ENCODE measurements around the gene CACNG3.

CACNG3 gene

GRCh38 chr16:24318680-24319079, 62.5 kb downstream of the CACNG3 start:
- no peak for TF ChIP-seq CTCF (conservative IDR thresholded peaks at IDR 0.05)
- no peak overlapping the region for H3K27ac ChIP-seq

DNA sequence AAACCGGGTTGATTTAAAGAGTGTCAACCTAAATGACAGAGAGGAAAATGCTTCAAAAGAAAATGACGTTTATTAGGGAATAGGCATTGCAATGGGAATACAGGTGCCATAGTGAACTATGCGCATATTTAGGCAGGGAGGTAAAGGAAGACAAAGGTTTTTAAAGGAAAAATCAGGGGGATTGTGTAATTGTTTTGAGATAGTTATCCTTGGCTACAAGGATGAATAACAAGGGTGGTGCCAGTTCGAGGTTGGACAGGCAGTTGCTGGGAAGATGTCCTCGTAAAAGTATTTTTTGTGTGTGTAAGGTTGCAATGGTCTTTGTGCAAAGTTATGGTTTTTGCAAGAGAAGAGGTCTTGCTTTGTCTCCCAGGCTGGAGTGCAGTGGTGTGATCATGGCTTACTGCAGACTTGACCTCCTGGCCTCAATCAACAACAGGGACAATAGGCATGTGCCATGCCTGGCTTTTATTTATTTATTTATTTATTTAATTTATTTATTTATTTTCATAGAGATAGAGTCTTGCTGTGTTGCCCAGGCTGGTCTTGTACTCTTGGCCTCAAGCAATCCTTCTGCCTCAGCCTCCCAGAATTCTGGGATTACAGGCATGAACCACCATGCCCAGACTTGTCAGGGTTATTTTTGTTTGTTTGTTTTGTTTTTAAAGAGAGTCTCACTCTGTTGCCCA, 63.1 kb downstream of the CACNG3 start:
- no peak for TF ChIP-seq CTCF (conservative IDR thresholded peaks at IDR 0.05)
- H3K27ac ChIP-seq = no peak overlapping the region

DNA sequence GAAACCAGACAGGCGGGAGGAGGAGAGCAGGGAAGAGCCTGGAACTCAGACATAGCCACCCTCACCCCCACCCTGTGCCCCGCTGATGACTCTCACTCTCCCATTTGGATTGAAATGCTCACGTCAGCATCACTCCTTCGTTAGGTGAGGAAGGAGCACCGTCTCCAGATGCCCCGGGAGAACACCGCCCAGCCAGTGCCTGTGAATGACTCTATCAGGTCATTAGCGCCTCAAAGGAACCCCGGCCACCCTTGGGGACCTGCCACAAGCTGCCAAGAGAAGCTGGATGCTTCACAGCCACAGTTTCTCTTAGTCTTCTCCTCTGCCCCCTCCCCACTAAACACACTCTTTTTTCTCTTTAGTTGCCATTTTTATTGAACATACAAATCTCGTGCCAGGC, 66.0 kb downstream of the CACNG3 start:
- TF ChIP-seq CTCF (conservative IDR thresholded peaks at IDR 0.05) = no peak

DNA sequence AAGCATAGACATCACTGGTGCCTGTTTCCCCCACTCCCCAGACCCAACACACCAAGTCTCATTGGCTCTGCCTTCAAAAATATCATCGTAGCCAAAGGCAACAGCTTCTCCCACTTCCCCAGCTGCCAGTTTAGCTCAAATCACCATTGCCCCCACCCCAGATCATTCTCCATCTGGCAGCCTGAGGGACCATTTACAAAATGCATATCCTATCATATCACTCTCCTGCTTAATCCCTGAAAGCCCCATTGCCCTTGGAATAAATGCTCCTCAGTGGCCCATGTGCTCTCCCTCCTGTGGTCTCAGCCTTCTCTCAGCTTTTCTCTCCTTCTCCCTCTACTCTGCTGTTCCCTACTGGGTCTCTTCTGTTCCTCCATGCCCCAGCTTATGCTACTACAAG, 68.3 kb downstream of the CACNG3 start:
- H3K27ac ChIP-seq = no peak overlapping the region
- no peak for TF ChIP-seq CTCF (conservative IDR thresholded peaks at IDR 0.05)

More for the DNA sequence above, 66.0 kb downstream of the CACNG3 start:
- H3K27ac ChIP-seq = no peak overlapping the region

- no peak for TF ChIP-seq CTCF (conservative IDR thresholded peaks at IDR 0.05)
These were observed 72.8 kb downstream of the CACNG3 start for GRCh38 chr16:24328835-24329452.

DNA sequence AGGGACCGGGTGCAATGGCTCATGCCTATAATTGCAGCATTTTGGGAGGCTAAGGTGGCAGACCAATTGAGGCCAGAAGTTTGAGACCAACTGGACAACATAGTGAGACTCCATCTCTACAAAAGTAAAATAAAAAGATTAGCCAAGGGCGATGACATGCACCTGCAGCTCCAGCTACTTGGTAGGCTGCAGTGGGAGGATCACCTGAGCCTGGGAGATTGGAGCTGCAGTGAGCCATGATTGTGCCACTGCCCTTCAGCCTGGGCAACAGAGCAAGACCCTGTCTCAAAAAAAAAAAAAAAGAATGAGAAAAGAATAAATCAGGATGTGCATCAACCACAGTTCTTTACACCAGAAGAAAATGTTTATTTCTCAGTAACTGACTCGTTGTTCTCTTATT, 76.0 kb downstream of the CACNG3 start:
- no peak overlapping the region for H3K27ac ChIP-seq
- no peak for TF ChIP-seq CTCF (conservative IDR thresholded peaks at IDR 0.05)

More at GRCh38 chr16:24328835-24329452, 72.8 kb downstream of the CACNG3 start:
- H3K27ac ChIP-seq = no peak overlapping the region

GRCh38 chr16:24332582-24333090, 76.5 kb downstream of the CACNG3 start:
- H3K27ac ChIP-seq = no peak overlapping the region
- TF ChIP-seq CTCF (conservative IDR thresholded peaks at IDR 0.05) = no peak

Measured in VCaP (cell line).